GM12878 (cell line): ENCODE data around the gene ZNF581. TPM values are rescaled to one million over a fixed set of nuclear protein-coding genes. Genes with fewer than 3 reads are reported as not detected.

Experiments
- ATAC-seq: fragments of 200-7000 bp; cut with Tn5 transposase; 3 replicates; pipeline ENCODE4 v1.9.1; 2020; ENCODE audit warnings: mild to moderate bottlenecking, moderate library complexity
- BruUV-seq: library from RNA; stranded (reverse); fragments of 400-500 nt; replicated peaks from 2 replicates; lab custom pipeline; 2021; lab: Mats Ljungman, UMichigan
- CTCF ChIA-PET: fragments of 300-600 bp; sonication (Branson Sonifier 250); formaldehyde crosslinking; extraction: SDS; loops from one replicate; lab custom pipeline; 2021; ENCODE audit warnings: inconsistent platforms; lab: Yijun Ruan, JAX
- POLR2A ChIA-PET: fragments of 350-600 bp; formaldehyde crosslinking; extraction: SDS; loops from one replicate; lab custom pipeline; 2021; ENCODE audit warnings: inconsistent platforms; lab: Charles Lee
- RAD21 ChIA-PET: fragments of 300-600 bp; sonication (Branson Sonifier 250); formaldehyde crosslinking; loops from one replicate; lab custom pipeline; 2023; ENCODE audit warnings: antibody characterized with exemption; ENCODE audit not compliant: unreplicated experiment; lab: Charles Lee
- SMC1A ChIA-PET: fragments of 300-600 bp; sonication (Branson Sonifier 250); formaldehyde crosslinking; loops from one replicate; lab custom pipeline; 2023; ENCODE audit not compliant: unreplicated experiment, uncharacterized antibody; lab: Charles Lee
- DNase-seq: peaks from one replicate; pipeline ENCODE4 v3.0.0-alpha.2; 2011; ENCODE audit warnings: low read depth, low spot score
- FAIRE-seq: peaks from 3 replicates; lab custom pipeline; 2011; peaks lifted over from hg19 to GRCh38; lab: Jason Lieb, UNC
- H2AFZ ChIP-seq: 2 replicates; pipeline ENCODE4 v1.6.0; 2011; ENCODE audit warnings: low read depth, low read length, control low read depth; ENCODE audit not compliant: control insufficient read depth
- H3K27ac ChIP-seq: 2 replicates; pipeline ENCODE4 v1.5.1; 2011; ENCODE audit warnings: control low read depth; ENCODE audit not compliant: control insufficient read depth, insufficient read depth
- H3K27me3 ChIP-seq, 2 experiments: replicated peaks in 1 of 2; 2 replicates each; pipeline versions ENCODE4 v1.6.0 to v1.6.1; 2011; ENCODE audit warnings: low read length in 1 of 2; ENCODE audit not compliant: control insufficient read depth in 2 of 2, insufficient read depth in 2 of 2
- H3K36me3 ChIP-seq, 2 experiments: 2 replicates each; pipeline ENCODE4 v1.5.1; 2011; ENCODE audit warnings: low read length in 1 of 2; ENCODE audit not compliant: control insufficient read depth in 2 of 2, insufficient read depth in 2 of 2
- H3K4me1 ChIP-seq: 2 replicates; pipeline ENCODE4 v1.6.1; 2011; ENCODE audit warnings: mild to moderate bottlenecking, low read length, moderate library complexity, mixed read lengths; ENCODE audit not compliant: control insufficient read depth, insufficient read depth
- H3K4me2 ChIP-seq: 2 replicates; pipeline ENCODE4 v1.6.0; 2011; ENCODE audit warnings: control low read depth; ENCODE audit not compliant: control insufficient read depth, insufficient read depth
- H3K4me3 ChIP-seq: fragments of 200-600 bp; sonication (generic); 2 replicates; pipeline ENCODE4 v1.5.1; 2016
- H3K79me2 ChIP-seq: 2 replicates; pipeline ENCODE4 v1.6.0; 2011; ENCODE audit warnings: low read length; ENCODE audit not compliant: control insufficient read depth, insufficient read depth
- H3K9ac ChIP-seq: 2 replicates; pipeline ENCODE4 v1.8.0; 2011; ENCODE audit warnings: low read length, control low read depth, mixed read lengths; ENCODE audit not compliant: control insufficient read depth, insufficient read depth
- H3K9me3 ChIP-seq: replicated peaks from 3 replicates; pipeline ENCODE4 v1.5.1; 2011; ENCODE audit warnings: mild to moderate bottlenecking, low read length; ENCODE audit not compliant: control insufficient read depth, insufficient read depth
- H4K20me1 ChIP-seq: 2 replicates; pipeline ENCODE4 v1.6.0; 2011; ENCODE audit not compliant: control insufficient read depth, insufficient read depth
- ATF7 ChIP-seq: fragments of 450-650 bp; IDR thresholded peaks from 2 replicates; pipeline ENCODE4 v1.6.1; 2016; ENCODE audit warnings: low read depth, mild to moderate bottlenecking
- BHLHE40 ChIP-seq, 2 experiments: fragments of 450-650 bp in 1 of 2; IDR thresholded peaks; 2 replicates each; pipeline ENCODE4 v1.6.1; 2011 to 2017; ENCODE audit warnings: low read depth in 2 of 2, borderline replicate concordance in 1 of 2, improper control_type of control experiment in 1 of 2, low read length in 1 of 2, mild to moderate bottlenecking in 1 of 2
- CREM ChIP-seq: IDR thresholded peaks from 2 replicates; pipeline ENCODE4 v1.6.1; 2014; ENCODE audit warnings: antibody characterized with exemption, low read depth
- HDAC2 ChIP-seq: fragments of 200-600 bp; sonication (generic); IDR thresholded peaks from 2 replicates; pipeline ENCODE4 v1.6.1; 2017
- IKZF1 ChIP-seq: fragments of 450-650 bp; conservative IDR thresholded peaks from 2 replicates; pipeline ENCODE4 v1.6.1; 2017; ENCODE audit warnings: antibody characterized with exemption, mild to moderate bottlenecking
- MEF2B ChIP-seq: fragments of 450-650 bp; IDR thresholded peaks from 2 replicates; pipeline ENCODE4 v1.6.1; 2018; ENCODE audit warnings: mild to moderate bottlenecking, moderate library complexity; ENCODE audit not compliant: partially characterized antibody, poor library complexity, severe bottlenecking
- PKNOX1 ChIP-seq: fragments of 450-650 bp; IDR thresholded peaks from 2 replicates; pipeline ENCODE4 v1.6.1; 2016; ENCODE audit warnings: mild to moderate bottlenecking
- REST ChIP-seq: IDR thresholded peaks from 2 replicates; pipeline ENCODE4 v1.6.1; 2012; ENCODE audit warnings: mild to moderate bottlenecking, low read depth, low read length
- STAT3 ChIP-seq: IDR thresholded peaks from 2 replicates; pipeline ENCODE4 v1.6.1; 2011; ENCODE audit warnings: low read depth, low read length, improper control_type of control experiment
- TCF7 ChIP-seq: IDR thresholded peaks from 2 replicates; pipeline ENCODE4 v1.6.1; 2014; ENCODE audit warnings: antibody characterized with exemption, borderline replicate concordance
- WGBS: methylation state at CpG from one replicate; pipeline ENCODE4 v1.1.6; 2016; ENCODE audit warnings: low lambda C conversion rate; ENCODE audit not compliant: insufficient replicate concordance, insufficient coverage; ENCODE audit errors: missing lambda C conversion rate; 5-methylcytosine and 5-hydroxymethylcytosine counted together
- in situ Hi-C: fragments of 300-500 bp; cut with MboI; formaldehyde crosslinking; loops from 9 replicates; pipeline ENCODE4 v1.14.3; 2018; ENCODE audit warnings: mixed read lengths
- intact Hi-C: fragments of 100-400 bp; cut with micrococcal nuclease; formaldehyde crosslinking; loops from one replicate; pipeline ENCODE4 v1.14.2; 2022; ENCODE audit not compliant: unreplicated experiment
- polyA plus RNA-seq, 11 experiments: library from polyadenylated mRNA; depleted of rRNA in 4 of 11; unstranded in 6 of 11; stranded (reverse) in 5 of 11; fragments of >200 nt; fragmentation: Nextera tagmentation in 4 of 11; fragmentation: Illumina TruSeq in 1 of 11; extraction: Ambion mirVana in 4 of 11; extraction: Trizol in 1 of 11; gene quantifications; 1 replicate in 1 of 11; 2 replicates in 10 of 11; pipeline versions ENCODE4 v1.2.1 to v1.2.3, GENCODE V29; 2011 to 2016; ENCODE audit warnings: inconsistent platforms in 2 of 11, missing spikeins in 2 of 11, low read depth in 1 of 11
- total RNA-seq, 4 experiments: library from RNA; depleted of rRNA in 3 of 4; stranded (reverse); fragments of >200 nt in 3 of 4; fragmentation: Illumina TruSeq in 1 of 4; extraction: Trizol in 1 of 4; gene quantifications; 2 replicates each; pipeline versions ENCODE4 v1.2.1 to v1.2.3, GENCODE V29; 2013 to 2021
- TF ChIP-seq, protein P1 (sequence below): IDR thresholded peaks from 2 replicates; pipeline ENCODE4 v1.6.1; 2012; ENCODE audit warnings: low read depth, low read length, improper control_type of control experiment
- TF ChIP-seq, protein P2 (sequence below): fragments of 450-650 bp; IDR thresholded peaks from 2 replicates; pipeline ENCODE4 v1.6.1; 2016; ENCODE audit warnings: mild to moderate bottlenecking
- TF ChIP-seq, protein P3 (sequence below), 3 experiments: IDR thresholded peaks in 2 of 3; conservative IDR thresholded peaks in 1 of 3; 2 replicates each; pipeline ENCODE4 v1.5.1; 2011; ENCODE audit warnings: low read depth in 3 of 3, low read length in 3 of 3, mild to moderate bottlenecking in 3 of 3, control low read depth in 2 of 3, moderate library complexity in 2 of 3, inconsistent platforms in 1 of 3, mixed read lengths in 1 of 3; ENCODE audit not compliant: control insufficient read depth in 2 of 3, insufficient read depth in 1 of 3; ENCODE audit errors: extremely low read depth in 1 of 3

The ZNF581 gene
- total and polyA plus RNA-seq, 10 of the 15 experiments (the other 5 are each of a cell fraction or from before 2014, with no cell fraction given), result 4.7 to 45.4 (median 22.2) TPM

GRCh38 chr19:55640577-55641425, 2.6 kb upstream of the ZNF581 start, which contains the start of gene ZNF580:
TSS of gene ZNF580 (plus strand) at chr19:55641002. CDS start at chr19:55642509, 1,507 bp downstream.
- peak within 1 kb of the TSS; percentile 86 for H3K9ac ChIP-seq
- WGBS, result under 1% methylated on average over 64 of the region's 89 CpGs
- peaks cover 43% of the 10 kb centered on the region for H3K4me1 ChIP-seq
- ChIA-PET SMC1A (no interaction called here), CTCF (no interaction called here), POLR2A (interaction anchor here (0.6 to 2.1 kb wide), 4 partner anchors 9 to 1314 kb away, joined by 3 to 6 read pairs (median 5); no protein-coding TSS in a partner anchor), RAD21 (no interaction called here)
- intact Hi-C loops (loop anchor here (5.0 kb wide), 2 partner anchors 36 to 38 kb away; partner anchors contain the start of genes EPN1 and ZNF524), in situ Hi-C loops (no loop called here)
- peaks cover 68% of the 10 kb centered on the region for H3K79me2 ChIP-seq
- ATAC-seq, result peak; percentile 48
- no peak for FAIRE-seq
- no peak for DNase-seq
- H3K4me2 ChIP-seq, result peak within 1 kb of the TSS; percentile 97
- peak within 1 kb of the TSS; percentile 64 for H3K27ac ChIP-seq
- H3K9me3 ChIP-seq, result no peaks in the 10 kb centered on the region
- no peaks in the 10 kb centered on the region for H3K27me3 ChIP-seq
- peak within 1 kb of the TSS; percentile 39; the same call in 1 of the 2 replicates for H2AFZ ChIP-seq
- BruUV-seq, result no TSS peak
- 0 out of 4 replicates have a peak, but pooled peaks cover 0 to 2% of the 10 kb centered on the region in 2 experiments for H3K36me3 ChIP-seq
- peak within 1 kb of the TSS; percentile 95 for H3K4me3 ChIP-seq
- no peaks in the 10 kb centered on the region for H4K20me1 ChIP-seq
- TF ChIP-seq, protein P1, sequence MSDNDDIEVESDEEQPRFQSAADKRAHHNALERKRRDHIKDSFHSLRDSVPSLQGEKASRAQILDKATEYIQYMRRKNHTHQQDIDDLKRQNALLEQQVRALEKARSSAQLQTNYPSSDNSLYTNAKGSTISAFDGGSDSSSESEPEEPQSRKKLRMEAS, result no peak
- peak in 1 of 2 experiments; percentile 56; a peak in 1 of 4 replicates for TF ChIP-seq BHLHE40 (IDR thresholded peaks at IDR 0.05; ENCODE audit: borderline replicate concordance in 1 of 2, low read depth in 2 of 2, low read length in 1 of 2)
- TF ChIP-seq PKNOX1, result no peak
- TF ChIP-seq REST, result no peak
- no peak for TF ChIP-seq HDAC2
- TF ChIP-seq MEF2B, result no peak
- TF ChIP-seq IKZF1, result peak; percentile 33; the same call in 1 of the 2 replicates
- TF ChIP-seq TCF7, result no peak
- TF ChIP-seq, protein P2, sequence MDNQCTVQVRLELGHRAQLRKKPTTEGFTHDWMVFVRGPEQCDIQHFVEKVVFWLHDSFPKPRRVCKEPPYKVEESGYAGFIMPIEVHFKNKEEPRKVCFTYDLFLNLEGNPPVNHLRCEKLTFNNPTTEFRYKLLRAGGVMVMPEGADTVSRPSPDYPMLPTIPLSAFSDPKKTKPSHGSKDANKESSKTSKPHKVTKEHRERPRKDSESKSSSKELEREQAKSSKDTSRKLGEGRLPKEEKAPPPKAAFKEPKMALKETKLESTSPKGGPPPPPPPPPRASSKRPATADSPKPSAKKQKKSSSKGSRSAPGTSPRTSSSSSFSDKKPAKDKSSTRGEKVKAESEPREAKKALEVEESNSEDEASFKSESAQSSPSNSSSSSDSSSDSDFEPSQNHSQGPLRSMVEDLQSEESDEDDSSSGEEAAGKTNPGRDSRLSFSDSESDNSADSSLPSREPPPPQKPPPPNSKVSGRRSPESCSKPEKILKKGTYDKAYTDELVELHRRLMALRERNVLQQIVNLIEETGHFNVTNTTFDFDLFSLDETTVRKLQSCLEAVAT, result no peak
- TF ChIP-seq, protein P3, sequence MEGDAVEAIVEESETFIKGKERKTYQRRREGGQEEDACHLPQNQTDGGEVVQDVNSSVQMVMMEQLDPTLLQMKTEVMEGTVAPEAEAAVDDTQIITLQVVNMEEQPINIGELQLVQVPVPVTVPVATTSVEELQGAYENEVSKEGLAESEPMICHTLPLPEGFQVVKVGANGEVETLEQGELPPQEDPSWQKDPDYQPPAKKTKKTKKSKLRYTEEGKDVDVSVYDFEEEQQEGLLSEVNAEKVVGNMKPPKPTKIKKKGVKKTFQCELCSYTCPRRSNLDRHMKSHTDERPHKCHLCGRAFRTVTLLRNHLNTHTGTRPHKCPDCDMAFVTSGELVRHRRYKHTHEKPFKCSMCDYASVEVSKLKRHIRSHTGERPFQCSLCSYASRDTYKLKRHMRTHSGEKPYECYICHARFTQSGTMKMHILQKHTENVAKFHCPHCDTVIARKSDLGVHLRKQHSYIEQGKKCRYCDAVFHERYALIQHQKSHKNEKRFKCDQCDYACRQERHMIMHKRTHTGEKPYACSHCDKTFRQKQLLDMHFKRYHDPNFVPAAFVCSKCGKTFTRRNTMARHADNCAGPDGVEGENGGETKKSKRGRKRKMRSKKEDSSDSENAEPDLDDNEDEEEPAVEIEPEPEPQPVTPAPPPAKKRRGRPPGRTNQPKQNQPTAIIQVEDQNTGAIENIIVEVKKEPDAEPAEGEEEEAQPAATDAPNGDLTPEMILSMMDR (IDR thresholded peaks at IDR 0.05 in 2 of 3, conservative IDR thresholded peaks at IDR 0.05 in 1 of 3; ENCODE audit: control insufficient read depth in 2 of 3, extremely low read depth in 1 of 3, insufficient read depth in 1 of 3, low read depth in 3 of 3, low read length in 3 of 3), result no peak
- TF ChIP-seq ATF7, result no peak
- TF ChIP-seq CREM, result 0 out of 2 replicates have a peak, but pooled peaks have one; percentile 7
- TF ChIP-seq STAT3, result no peak
